ENCODE measurements around the gene ZC2HC1C.

- no peak for TF ChIP-seq CTCF (IDR thresholded peaks at IDR 0.05 in 2 of 3, conservative IDR thresholded peaks at IDR 0.05 in 1 of 3; ENCODE audit: control insufficient read depth in 2 of 3, extremely low read depth in 1 of 3, insufficient read depth in 1 of 3, low read depth in 3 of 3, low read length in 3 of 3)
- TF ChIP-seq, protein P1, sequence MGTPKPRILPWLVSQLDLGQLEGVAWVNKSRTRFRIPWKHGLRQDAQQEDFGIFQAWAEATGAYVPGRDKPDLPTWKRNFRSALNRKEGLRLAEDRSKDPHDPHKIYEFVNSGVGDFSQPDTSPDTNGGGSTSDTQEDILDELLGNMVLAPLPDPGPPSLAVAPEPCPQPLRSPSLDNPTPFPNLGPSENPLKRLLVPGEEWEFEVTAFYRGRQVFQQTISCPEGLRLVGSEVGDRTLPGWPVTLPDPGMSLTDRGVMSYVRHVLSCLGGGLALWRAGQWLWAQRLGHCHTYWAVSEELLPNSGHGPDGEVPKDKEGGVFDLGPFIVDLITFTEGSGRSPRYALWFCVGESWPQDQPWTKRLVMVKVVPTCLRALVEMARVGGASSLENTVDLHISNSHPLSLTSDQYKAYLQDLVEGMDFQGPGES (IDR thresholded peaks at IDR 0.05), result no peak
These were observed 20.3 kb upstream of the ZC2HC1C start for GRCh38 chr14:75049136-75049535.

Data from GM12878 (cell line).